Astrocyte (in vitro differentiated cells and primary cell): Measurements from ENCODE around the gene CAND2. TPM values are rescaled to one million over a fixed set of nuclear protein-coding genes. Genes with fewer than 3 reads are reported as not detected.

Experiments
- DNase-seq: peaks from one replicate; pipeline ENCODE4 v3.0.0-alpha.2; 2010; ENCODE audit warnings: low read depth
- FAIRE-seq: peaks from 2 replicates; lab custom pipeline; 2011; peaks lifted over from hg19 to GRCh38; lab: Jason Lieb, UNC
- H2AFZ ChIP-seq: 2 replicates; pipeline ENCODE4 v1.6.0; 2012; ENCODE audit warnings: low read depth, low read length, inconsistent platforms
- H3K27ac ChIP-seq: 2 replicates; pipeline ENCODE4 v1.5.1; 2011; ENCODE audit warnings: low read depth, low read length, inconsistent platforms
- H3K27me3 ChIP-seq: 2 replicates; pipeline ENCODE4 v1.6.0; 2011; ENCODE audit warnings: low read length, inconsistent platforms; ENCODE audit not compliant: insufficient read depth
- H3K36me3 ChIP-seq: 2 replicates; pipeline ENCODE4 v1.5.1; 2011; ENCODE audit warnings: low read length, inconsistent platforms; ENCODE audit not compliant: insufficient read depth
- H3K4me1 ChIP-seq: 2 replicates; pipeline ENCODE4 v1.5.1; 2011; ENCODE audit warnings: low read length, inconsistent platforms; ENCODE audit not compliant: insufficient read depth
- H3K4me2 ChIP-seq: 2 replicates; pipeline ENCODE4 v1.6.0; 2012; ENCODE audit warnings: low read length, inconsistent platforms
- H3K4me3 ChIP-seq: 2 replicates; pipeline ENCODE4 v1.5.1; 2011; ENCODE audit warnings: low read depth, mild to moderate bottlenecking, low read length, inconsistent platforms; ENCODE audit not compliant: insufficient read depth
- H3K79me2 ChIP-seq: 2 replicates; pipeline ENCODE4 v1.6.0; 2012; ENCODE audit warnings: mild to moderate bottlenecking, low read length, inconsistent platforms; ENCODE audit not compliant: insufficient read depth
- H3K9ac ChIP-seq: 2 replicates; pipeline ENCODE4 v1.6.0; 2012; ENCODE audit warnings: mild to moderate bottlenecking, low read length, inconsistent platforms
- H3K9me3 ChIP-seq: 2 replicates; pipeline ENCODE4 v1.5.1; 2012; ENCODE audit warnings: low read depth, mild to moderate bottlenecking, low read length, inconsistent platforms; ENCODE audit not compliant: insufficient read depth
- H4K20me1 ChIP-seq: 2 replicates; pipeline ENCODE4 v1.6.0; 2012; ENCODE audit warnings: low read length, inconsistent platforms; ENCODE audit not compliant: insufficient read depth
- H3K27ac Mint-ChIP-seq: one replicate; pipeline ENCODE4 v1.8.0; 2021; ENCODE audit warnings: mild to moderate bottlenecking, mixed read lengths; ENCODE audit not compliant: unreplicated experiment
- H3K27me3 Mint-ChIP-seq: one replicate; pipeline ENCODE4 v1.8.0; 2021; ENCODE audit warnings: low read depth, mixed read lengths; ENCODE audit not compliant: unreplicated experiment
- H3K36me3 Mint-ChIP-seq: one replicate; pipeline ENCODE4 v1.8.0; 2021; ENCODE audit warnings: low read depth, mixed read lengths; ENCODE audit not compliant: unreplicated experiment
- H3K4me1 Mint-ChIP-seq: one replicate; pipeline ENCODE4 v1.8.0; 2021; ENCODE audit warnings: low read depth, mixed read lengths; ENCODE audit not compliant: unreplicated experiment
- H3K4me3 Mint-ChIP-seq: one replicate; pipeline ENCODE4 v1.8.0; 2021; ENCODE audit warnings: mild to moderate bottlenecking, moderate library complexity, mixed read lengths; ENCODE audit not compliant: unreplicated experiment
- H3K9me3 Mint-ChIP-seq: one replicate; pipeline ENCODE4 v1.8.0; 2021; ENCODE audit warnings: mild to moderate bottlenecking, mixed read lengths; ENCODE audit not compliant: unreplicated experiment
- EZH2 ChIP-seq: IDR thresholded peaks from 2 replicates; pipeline ENCODE4 v1.6.1; 2012; ENCODE audit warnings: mild to moderate bottlenecking, low read length, inconsistent platforms; ENCODE audit not compliant: insufficient read depth
- total RNA-seq: library from RNA; stranded (reverse); gene quantifications from 2 replicates; pipeline ENCODE4 v1.2.1, GENCODE V29; 2021
- TF ChIP-seq, protein P1 (sequence below): IDR thresholded peaks from 2 replicates; pipeline ENCODE4 v1.5.1; 2011; ENCODE audit warnings: low read depth, mild to moderate bottlenecking, inconsistent platforms, low read length, moderate library complexity; ENCODE audit not compliant: insufficient read depth

Gene CAND2
- total RNA-seq, 1 donor from 2014 or later, result 4.6 TPM

DNA sequence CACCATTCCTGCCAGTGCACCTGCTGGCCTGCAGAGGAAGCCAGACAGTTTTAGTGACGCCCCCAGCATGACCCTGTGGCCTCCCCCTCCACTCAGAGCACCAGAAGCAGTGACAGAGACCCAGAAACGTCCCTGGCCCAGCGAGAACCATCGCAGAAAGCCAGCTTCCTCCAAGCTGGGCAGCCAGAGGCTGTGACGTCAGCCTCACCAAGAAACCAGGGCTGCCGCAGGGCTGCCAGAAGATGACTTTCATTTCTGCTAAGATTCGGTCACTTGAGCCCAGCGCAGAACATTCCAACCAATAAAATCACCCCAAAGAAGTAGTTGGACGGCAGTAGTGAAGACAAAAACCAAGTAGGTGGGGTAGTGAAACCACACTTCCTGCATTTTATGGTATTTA lies 74.5 kb downstream of the CAND2 start:
- no peak for DNase-seq
- H4K20me1 ChIP-seq, result no peaks in the 10 kb centered on the region
- no peak overlapping the region for H3K9ac ChIP-seq
- TF ChIP-seq EZH2, result no peak
- TF ChIP-seq, protein P1, sequence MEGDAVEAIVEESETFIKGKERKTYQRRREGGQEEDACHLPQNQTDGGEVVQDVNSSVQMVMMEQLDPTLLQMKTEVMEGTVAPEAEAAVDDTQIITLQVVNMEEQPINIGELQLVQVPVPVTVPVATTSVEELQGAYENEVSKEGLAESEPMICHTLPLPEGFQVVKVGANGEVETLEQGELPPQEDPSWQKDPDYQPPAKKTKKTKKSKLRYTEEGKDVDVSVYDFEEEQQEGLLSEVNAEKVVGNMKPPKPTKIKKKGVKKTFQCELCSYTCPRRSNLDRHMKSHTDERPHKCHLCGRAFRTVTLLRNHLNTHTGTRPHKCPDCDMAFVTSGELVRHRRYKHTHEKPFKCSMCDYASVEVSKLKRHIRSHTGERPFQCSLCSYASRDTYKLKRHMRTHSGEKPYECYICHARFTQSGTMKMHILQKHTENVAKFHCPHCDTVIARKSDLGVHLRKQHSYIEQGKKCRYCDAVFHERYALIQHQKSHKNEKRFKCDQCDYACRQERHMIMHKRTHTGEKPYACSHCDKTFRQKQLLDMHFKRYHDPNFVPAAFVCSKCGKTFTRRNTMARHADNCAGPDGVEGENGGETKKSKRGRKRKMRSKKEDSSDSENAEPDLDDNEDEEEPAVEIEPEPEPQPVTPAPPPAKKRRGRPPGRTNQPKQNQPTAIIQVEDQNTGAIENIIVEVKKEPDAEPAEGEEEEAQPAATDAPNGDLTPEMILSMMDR, result no peak
- no peak overlapping the region for H3K27ac ChIP-seq
- H2AFZ ChIP-seq, result no peak overlapping the region
- H3K36me3 Mint-ChIP-seq, result no peaks in the 10 kb centered on the region
- H3K4me2 ChIP-seq, result no peak overlapping the region
- H3K9me3 ChIP-seq, result no peaks in the 10 kb centered on the region
- H3K9me3 Mint-ChIP-seq, result peaks cover 3% of the 10 kb centered on the region
- H3K4me1 ChIP-seq, result peaks cover 6% of the 10 kb centered on the region
- no peaks in the 10 kb centered on the region for H3K79me2 ChIP-seq
- H3K4me3 Mint-ChIP-seq, result no peak overlapping the region
- H3K4me1 Mint-ChIP-seq, result peaks cover 6% of the 10 kb centered on the region
- H3K36me3 ChIP-seq, result no peaks in the 10 kb centered on the region
- H3K4me3 ChIP-seq, result no peak overlapping the region
- H3K27me3 ChIP-seq, result peaks cover 14% of the 10 kb centered on the region
- no peak overlapping the region for H3K27ac Mint-ChIP-seq
- no peak for FAIRE-seq
- peaks cover 48% of the 10 kb centered on the region for H3K27me3 Mint-ChIP-seq

DNA sequence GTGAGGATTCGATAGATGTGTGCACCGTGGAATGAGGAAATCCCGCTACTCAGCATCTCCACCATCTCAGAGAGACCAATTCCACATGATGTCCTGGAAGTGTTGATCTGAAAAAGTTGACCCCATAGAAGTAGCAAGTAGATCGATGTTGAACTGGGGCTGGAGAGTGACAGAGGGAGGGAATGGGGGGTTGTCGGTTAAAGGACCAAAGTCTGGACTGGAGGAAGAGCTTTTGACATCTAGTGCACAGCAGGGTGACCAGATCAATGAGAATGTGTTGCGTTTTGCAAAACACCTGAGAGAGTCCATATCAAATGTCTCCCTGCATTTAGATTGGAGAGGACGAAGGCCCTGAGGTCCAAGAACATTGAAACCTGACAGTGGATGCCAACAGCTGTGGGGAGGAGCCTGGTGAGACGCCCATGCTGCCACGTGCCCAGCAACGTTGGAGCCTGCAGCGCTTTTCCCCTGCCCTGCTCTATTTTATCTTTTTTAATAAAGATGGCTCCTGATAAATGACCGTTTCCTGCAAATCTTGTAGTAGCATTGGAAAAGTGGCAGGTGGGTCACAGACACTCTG lies 75.0 kb downstream of the CAND2 start:
- Mint-ChIP-seq H3K4me3 (no peak overlapping the region), H3K36me3 (no peaks in the 10 kb centered on the region), H3K9me3 (peaks cover 3% of the 10 kb centered on the region), H3K27me3 (peaks cover 48% of the 10 kb centered on the region), H3K4me1 (peaks cover 6% of the 10 kb centered on the region), H3K27ac (no peak overlapping the region)
- no peaks in the 10 kb centered on the region for H3K79me2 ChIP-seq
- no peak for FAIRE-seq
- TF ChIP-seq, protein P1, result no peak
- no peak for TF ChIP-seq EZH2
- H3K4me3 ChIP-seq, result no peak overlapping the region
- H2AFZ ChIP-seq, result no peak overlapping the region
- peaks cover 6% of the 10 kb centered on the region for H3K4me1 ChIP-seq
- H3K9me3 ChIP-seq, result no peaks in the 10 kb centered on the region
- no peak for DNase-seq
- H3K36me3 ChIP-seq, result no peaks in the 10 kb centered on the region
- H3K9ac ChIP-seq, result no peak overlapping the region
- H3K4me2 ChIP-seq, result no peak overlapping the region
- no peaks in the 10 kb centered on the region for H4K20me1 ChIP-seq
- H3K27me3 ChIP-seq, result peaks cover 14% of the 10 kb centered on the region
- H3K27ac ChIP-seq, result no peak overlapping the region
